HepG2 (cell line): ENCODE measurements around the gene CA10. TPM values are rescaled to one million over a fixed set of nuclear protein-coding genes. Genes with fewer than 3 reads are reported as not detected.

ENCODE experiments used
- AFF4 ChIP-seq: sonication (generic); formaldehyde crosslinking; IDR thresholded peaks from 2 replicates; pipeline ENCODE4 v1.4.0; 2020; ENCODE audit warnings: missing genetic modification reagents
- ATAD3A ChIP-seq: sonication (generic); formaldehyde crosslinking; IDR thresholded peaks from 2 replicates; pipeline ENCODE4 v1.4.0; 2020; ENCODE audit warnings: missing genetic modification reagents
- ATF6 ChIP-seq: sonication (generic); formaldehyde crosslinking; conservative IDR thresholded peaks from 2 replicates; pipeline ENCODE4 v1.4.0; 2020; ENCODE audit warnings: missing genetic modification reagents
- BRCA1 ChIP-seq: sonication (generic); formaldehyde crosslinking; IDR thresholded peaks from 2 replicates; pipeline ENCODE4 v1.4.0; 2020; ENCODE audit warnings: missing genetic modification reagents
- E2F2 ChIP-seq: sonication (generic); formaldehyde crosslinking; IDR thresholded peaks from 2 replicates; pipeline ENCODE4 v1.4.0; 2020; ENCODE audit warnings: missing genetic modification reagents, borderline replicate concordance
- HCFC1 ChIP-seq: fragments of 150-350 bp; IDR thresholded peaks from 2 replicates; pipeline ENCODE4 v1.6.1; 2014; ENCODE audit warnings: low read depth, low read length
- HNRNPL ChIP-seq: fragments of 200-400 bp; formaldehyde crosslinking; IDR thresholded peaks from 2 replicates; pipeline ENCODE4 v1.6.1; 2017; ENCODE audit warnings: mild to moderate bottlenecking, low read depth, low read length
- ISX ChIP-seq: sonication (generic); formaldehyde crosslinking; conservative IDR thresholded peaks from 2 replicates; pipeline ENCODE4 v1.5.0; 2020; ENCODE audit warnings: missing genetic modification reagents
- MAFK ChIP-seq, 2 experiments: IDR thresholded peaks in 1 of 2; conservative IDR thresholded peaks in 1 of 2; 2 replicates each; pipeline ENCODE4 v1.6.1; 2011; ENCODE audit warnings: improper control_type of control experiment in 2 of 2, low read length in 2 of 2
- MIER3 ChIP-seq: IDR thresholded peaks from 2 replicates; pipeline ENCODE4 v1.6.1; 2016; ENCODE audit warnings: missing compliant biosample characterization, borderline replicate concordance
- MTA3 ChIP-seq: sonication (generic); formaldehyde crosslinking; IDR thresholded peaks from 2 replicates; pipeline ENCODE4 v1.4.0; 2020; ENCODE audit warnings: missing genetic modification reagents
- MXD3 ChIP-seq: IDR thresholded peaks from 2 replicates; pipeline ENCODE4 v1.6.1; 2016; ENCODE audit warnings: mild to moderate bottlenecking, missing biosample characterization, missing genetic modification reagents
- NCOR1 ChIP-seq: fragments of 200-600 bp; sonication (generic); IDR thresholded peaks from 2 replicates; pipeline ENCODE4 v1.7.0; 2017; ENCODE audit warnings: antibody characterized with exemption, low read length, borderline replicate concordance
- NPAS2 ChIP-seq: sonication (generic); formaldehyde crosslinking; IDR thresholded peaks from 2 replicates; pipeline ENCODE4 v1.8.0; 2022; ENCODE audit warnings: mild to moderate bottlenecking, missing genetic modification reagents, borderline replicate concordance
- SNAI1 ChIP-seq: sonication (generic); formaldehyde crosslinking; IDR thresholded peaks from 2 replicates; pipeline ENCODE4 v1.5.0; 2020; ENCODE audit warnings: mild to moderate bottlenecking, missing genetic modification reagents, borderline replicate concordance
- SOX6 ChIP-seq, 2 experiments: fragments of 450-650 bp in 1 of 2; sonication (generic) in 1 of 2; formaldehyde crosslinking in 1 of 2; IDR thresholded peaks; 2 replicates each; pipeline versions ENCODE4 v1.4.0 to v1.6.1; 2017 to 2020; ENCODE audit warnings: antibody characterized with exemption in 1 of 2, mild to moderate bottlenecking in 1 of 2, missing genetic modification reagents in 1 of 2
- XBP1 ChIP-seq: sonication (generic); formaldehyde crosslinking; IDR thresholded peaks from 2 replicates; pipeline ENCODE4 v1.5.0; 2020; ENCODE audit warnings: missing genetic modification reagents
- ZFX ChIP-seq: sonication (generic); formaldehyde crosslinking; IDR thresholded peaks from 2 replicates; pipeline ENCODE4 v1.4.0; 2020; ENCODE audit warnings: mild to moderate bottlenecking, low read depth, missing genetic modification reagents, moderate library complexity
- ZFYVE20 ChIP-seq: sonication (generic); formaldehyde crosslinking; IDR thresholded peaks from 2 replicates; pipeline ENCODE4 v1.8.0; 2023; ENCODE audit warnings: low read depth, mild to moderate bottlenecking, moderate library complexity, missing genetic modification reagents, borderline replicate concordance
- ZNF510 ChIP-seq: sonication (generic); formaldehyde crosslinking; IDR thresholded peaks from 2 replicates; pipeline ENCODE4 v1.4.0; 2020; ENCODE audit warnings: low read depth, mild to moderate bottlenecking, missing genetic modification reagents
- ZNF543 ChIP-seq: sonication (generic); formaldehyde crosslinking; IDR thresholded peaks from 2 replicates; pipeline ENCODE4 v1.4.0; 2020; ENCODE audit warnings: mild to moderate bottlenecking, missing genetic modification reagents
- ZNF552 ChIP-seq: sonication (generic); formaldehyde crosslinking; IDR thresholded peaks from 2 replicates; pipeline ENCODE4 v1.9.0; 2022; ENCODE audit warnings: missing genetic modification reagents, mild to moderate bottlenecking, borderline replicate concordance
- ZNF614 ChIP-seq: IDR thresholded peaks from 2 replicates; pipeline ENCODE4 v1.6.1; 2018; ENCODE audit warnings: missing biosample characterization, missing genetic modification reagents, inconsistent platforms, borderline replicate concordance
- ZNF879 ChIP-seq: sonication (generic); formaldehyde crosslinking; IDR thresholded peaks from 2 replicates; pipeline ENCODE4 v1.8.1; 2023; ENCODE audit warnings: missing genetic modification reagents
- ZZZ3 ChIP-seq: sonication (generic); formaldehyde crosslinking; IDR thresholded peaks from 2 replicates; pipeline ENCODE4 v1.4.0; 2020; ENCODE audit warnings: missing genetic modification reagents, mild to moderate bottlenecking, borderline replicate concordance
- polyA plus RNA-seq, 8 experiments: library from polyadenylated mRNA; depleted of rRNA in 3 of 8; stranded (reverse) in 7 of 8; unstranded in 1 of 8; fragments of >200 nt; fragmentation: Illumina TruSeq in 4 of 8; extraction: Trizol in 4 of 8; gene quantifications; 2 replicates each; pipeline versions ENCODE4 v1.2.1 to v1.2.3, GENCODE V29; 2011 to 2016; ENCODE audit warnings: low read depth in 4 of 8, missing spikeins in 1 of 8, mixed read lengths in 1 of 8; ENCODE audit not compliant: insufficient read depth in 1 of 8
- total RNA-seq, 5 experiments: library from RNA; depleted of rRNA; stranded (reverse); fragments of >200 nt; fragmentation: Illumina TruSeq; extraction: Trizol; gene quantifications; 2 replicates each; pipeline ENCODE4 v1.2.3, GENCODE V29; 2016; ENCODE audit warnings: low read depth in 1 of 5

The CA10 gene
- total and polyA plus RNA-seq, 2 of the 13 experiments (the other 11 are each of a cell fraction or from before 2014, with no cell fraction given): not detected

GRCh38 chr17:51997723-51998122 is 160.8 kb downstream of the CA10 start (continued):
- TF ChIP-seq ATF6 (CRISPR knock-in tag) (no peak), NPAS2 (CRISPR knock-in tag) (no peak), MTA3 (CRISPR knock-in tag) (no peak), ZNF552 (CRISPR knock-in tag) (no peak), MXD3 (CRISPR knock-in tag) (no peak), AFF4 (CRISPR knock-in tag) (no peak), ZZZ3 (CRISPR knock-in tag) (no peak), ATAD3A (CRISPR knock-in tag) (no peak), ISX (CRISPR knock-in tag) (no peak), HCFC1 (no peak), ZNF879 (CRISPR knock-in tag) (no peak), ZNF614 (CRISPR knock-in tag) (no peak), ZNF543 (CRISPR knock-in tag) (no peak), ZFX (no peak), XBP1 (CRISPR knock-in tag) (no peak), ZFYVE20 (CRISPR knock-in tag) (no peak), HNRNPL (no peak), MIER3 (CRISPR knock-in tag) (no peak), MAFK (conservative IDR thresholded peaks at IDR 0.05 in 1 of 2, IDR thresholded peaks at IDR 0.05 in 1 of 2; ENCODE audit: low read length in 2 of 2) (no peak), E2F2 (CRISPR knock-in tag) (no peak), ZNF510 (CRISPR knock-in tag) (no peak), NCOR1 (no peak), SOX6 (IDR thresholded peaks at IDR 0.05) (no peak), SOX6 (CRISPR knock-in tag; IDR thresholded peaks at IDR 0.05) (peak; percentile 75), BRCA1 (no peak), SNAI1 (no peak)
